Neural cell (in vitro differentiated cells): ENCODE data around the gene CCDC127.

Experiments
- EP300 ChIP-seq: fragments of 450-650 bp; conservative IDR thresholded peaks from 2 replicates; pipeline ENCODE4 v1.6.1; 2014; ENCODE audit warnings: antibody characterized with exemption, mild to moderate bottlenecking, moderate library complexity; ENCODE audit not compliant: poor library complexity, severe bottlenecking
- POLR2AphosphoS5 ChIP-seq: IDR thresholded peaks from 2 replicates; pipeline ENCODE4 v1.6.1; 2012
- RAD21 ChIP-seq: fragments of 450-650 bp; conservative IDR thresholded peaks from 2 replicates; pipeline ENCODE4 v1.6.1; 2014; ENCODE audit warnings: antibody characterized with exemption, mild to moderate bottlenecking, moderate library complexity
- SMC3 ChIP-seq: fragments of 450-650 bp; conservative IDR thresholded peaks from 2 replicates; pipeline ENCODE4 v1.6.1; 2014; ENCODE audit warnings: antibody characterized with exemption, mild to moderate bottlenecking, moderate library complexity; ENCODE audit not compliant: poor library complexity
- TF ChIP-seq, protein P1 (sequence below): fragments of 450-650 bp; IDR thresholded peaks from 2 replicates; pipeline ENCODE4 v1.5.1; 2014; ENCODE audit warnings: antibody characterized with exemption, mild to moderate bottlenecking, moderate library complexity; ENCODE audit not compliant: poor library complexity, severe bottlenecking
- TF ChIP-seq, protein P2 (sequence below): IDR thresholded peaks from 2 replicates; pipeline ENCODE4 v1.6.1; 2012; ENCODE audit warnings: borderline replicate concordance

DNA sequence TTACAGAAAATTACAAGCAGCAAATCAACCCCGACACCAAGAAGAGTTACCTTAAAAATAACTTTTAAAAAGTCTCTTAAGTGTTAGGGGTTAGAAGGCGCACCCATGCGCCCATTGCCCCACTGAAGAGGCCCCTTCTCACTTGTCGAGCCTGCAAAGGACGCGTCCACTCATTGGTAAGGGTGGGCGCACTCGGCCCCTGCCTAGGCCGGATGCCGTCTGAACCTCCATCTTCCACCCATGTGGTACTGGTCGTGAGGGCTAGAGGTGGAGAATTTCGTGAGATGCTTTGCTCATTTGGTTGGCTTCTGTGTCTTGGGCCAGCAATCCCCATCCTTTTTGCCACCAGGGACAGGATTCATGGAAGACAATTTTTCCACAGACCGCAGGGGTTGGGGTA lies 54.1 kb downstream of the CCDC127 start:
- TF ChIP-seq, protein P1, sequence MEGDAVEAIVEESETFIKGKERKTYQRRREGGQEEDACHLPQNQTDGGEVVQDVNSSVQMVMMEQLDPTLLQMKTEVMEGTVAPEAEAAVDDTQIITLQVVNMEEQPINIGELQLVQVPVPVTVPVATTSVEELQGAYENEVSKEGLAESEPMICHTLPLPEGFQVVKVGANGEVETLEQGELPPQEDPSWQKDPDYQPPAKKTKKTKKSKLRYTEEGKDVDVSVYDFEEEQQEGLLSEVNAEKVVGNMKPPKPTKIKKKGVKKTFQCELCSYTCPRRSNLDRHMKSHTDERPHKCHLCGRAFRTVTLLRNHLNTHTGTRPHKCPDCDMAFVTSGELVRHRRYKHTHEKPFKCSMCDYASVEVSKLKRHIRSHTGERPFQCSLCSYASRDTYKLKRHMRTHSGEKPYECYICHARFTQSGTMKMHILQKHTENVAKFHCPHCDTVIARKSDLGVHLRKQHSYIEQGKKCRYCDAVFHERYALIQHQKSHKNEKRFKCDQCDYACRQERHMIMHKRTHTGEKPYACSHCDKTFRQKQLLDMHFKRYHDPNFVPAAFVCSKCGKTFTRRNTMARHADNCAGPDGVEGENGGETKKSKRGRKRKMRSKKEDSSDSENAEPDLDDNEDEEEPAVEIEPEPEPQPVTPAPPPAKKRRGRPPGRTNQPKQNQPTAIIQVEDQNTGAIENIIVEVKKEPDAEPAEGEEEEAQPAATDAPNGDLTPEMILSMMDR, result no peak
- TF ChIP-seq EP300 (no peak), POLR2AphosphoS5 (no peak), SMC3 (no peak), RAD21 (no peak)
- TF ChIP-seq, protein P2, sequence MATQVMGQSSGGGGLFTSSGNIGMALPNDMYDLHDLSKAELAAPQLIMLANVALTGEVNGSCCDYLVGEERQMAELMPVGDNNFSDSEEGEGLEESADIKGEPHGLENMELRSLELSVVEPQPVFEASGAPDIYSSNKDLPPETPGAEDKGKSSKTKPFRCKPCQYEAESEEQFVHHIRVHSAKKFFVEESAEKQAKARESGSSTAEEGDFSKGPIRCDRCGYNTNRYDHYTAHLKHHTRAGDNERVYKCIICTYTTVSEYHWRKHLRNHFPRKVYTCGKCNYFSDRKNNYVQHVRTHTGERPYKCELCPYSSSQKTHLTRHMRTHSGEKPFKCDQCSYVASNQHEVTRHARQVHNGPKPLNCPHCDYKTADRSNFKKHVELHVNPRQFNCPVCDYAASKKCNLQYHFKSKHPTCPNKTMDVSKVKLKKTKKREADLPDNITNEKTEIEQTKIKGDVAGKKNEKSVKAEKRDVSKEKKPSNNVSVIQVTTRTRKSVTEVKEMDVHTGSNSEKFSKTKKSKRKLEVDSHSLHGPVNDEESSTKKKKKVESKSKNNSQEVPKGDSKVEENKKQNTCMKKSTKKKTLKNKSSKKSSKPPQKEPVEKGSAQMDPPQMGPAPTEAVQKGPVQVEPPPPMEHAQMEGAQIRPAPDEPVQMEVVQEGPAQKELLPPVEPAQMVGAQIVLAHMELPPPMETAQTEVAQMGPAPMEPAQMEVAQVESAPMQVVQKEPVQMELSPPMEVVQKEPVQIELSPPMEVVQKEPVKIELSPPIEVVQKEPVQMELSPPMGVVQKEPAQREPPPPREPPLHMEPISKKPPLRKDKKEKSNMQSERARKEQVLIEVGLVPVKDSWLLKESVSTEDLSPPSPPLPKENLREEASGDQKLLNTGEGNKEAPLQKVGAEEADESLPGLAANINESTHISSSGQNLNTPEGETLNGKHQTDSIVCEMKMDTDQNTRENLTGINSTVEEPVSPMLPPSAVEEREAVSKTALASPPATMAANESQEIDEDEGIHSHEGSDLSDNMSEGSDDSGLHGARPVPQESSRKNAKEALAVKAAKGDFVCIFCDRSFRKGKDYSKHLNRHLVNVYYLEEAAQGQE, result no peak
